ENCODE measurements around the gene NR2E1. TPM values are rescaled to one million over a fixed set of nuclear protein-coding genes. Genes with fewer than 3 reads are reported as not detected.

Gene NR2E1
- total RNA-seq, 1 donor from 2014 or later: 1.0 TPM

GRCh38 chr6:108210556-108210955, 44.7 kb downstream of the NR2E1 start:
- H3K27ac ChIP-seq: no peak overlapping the region
- H4K20me1 ChIP-seq (ENCODE audit: low read depth): no peaks in the 10 kb centered on the region
- H3K27me3 ChIP-seq: no peaks in the 10 kb centered on the region
- no peak overlapping the region for H3K9ac ChIP-seq
- peaks cover 18% of the 10 kb centered on the region for H3K36me3 Mint-ChIP-seq
- H3K27ac Mint-ChIP-seq: no peak overlapping the region
- no peaks in the 10 kb centered on the region for H3K9me3 ChIP-seq (ENCODE audit: low read depth)
- no peaks in the 10 kb centered on the region for H3K79me2 ChIP-seq (ENCODE audit: low read depth)
- no peak overlapping the region for H3K4me2 ChIP-seq
- H3K4me3 ChIP-seq: no peak overlapping the region
- H3K4me1 Mint-ChIP-seq: no peaks in the 10 kb centered on the region
- H3K4me3 Mint-ChIP-seq: no peak overlapping the region
- H2AFZ ChIP-seq (replicated peaks): no peak overlapping the region
- no peaks in the 10 kb centered on the region for H3K9me3 Mint-ChIP-seq
- TF ChIP-seq EZH2phosphoT487 (IDR thresholded peaks at IDR 0.05): no peak
- no peak for TF ChIP-seq CTCF (IDR thresholded peaks at IDR 0.05)
- H3K27me3 Mint-ChIP-seq (ENCODE audit: insufficient read depth, low read depth): peaks cover 3% of the 10 kb centered on the region
- no peaks in the 10 kb centered on the region for H3F3A ChIP-seq (ENCODE audit: low read depth)
- no peak for DNase-seq (ENCODE audit: low spot score)
- peaks cover 6% of the 10 kb centered on the region for H3K36me3 ChIP-seq
- H3K4me1 ChIP-seq: peaks cover 8% of the 10 kb centered on the region

GRCh38 chr6:108211671-108212070, 45.8 kb downstream of the NR2E1 start:
- H3K27ac Mint-ChIP-seq: no peak overlapping the region

GRCh38 chr6:108222064-108222463, 56.2 kb downstream of the NR2E1 start:
- Histone ChIP-seq H2AFZ (replicated peaks) (no peak overlapping the region), H3K4me3 (no peak overlapping the region), H3K79me2 (ENCODE audit: low read depth) (peaks cover 11% of the 10 kb centered on the region), H3K36me3 (no peaks in the 10 kb centered on the region), H3F3A (ENCODE audit: low read depth) (no peaks in the 10 kb centered on the region), H3K4me1 (peaks cover 9% of the 10 kb centered on the region), H3K9ac (no peak overlapping the region), H3K27me3 (no peaks in the 10 kb centered on the region), H3K4me2 (no peak overlapping the region), H3K9me3 (ENCODE audit: low read depth) (no peaks in the 10 kb centered on the region), H4K20me1 (ENCODE audit: low read depth) (peaks cover 5% of the 10 kb centered on the region), H3K27ac (no peak overlapping the region)
- TF ChIP-seq CTCF (IDR thresholded peaks at IDR 0.05): no peak
- no peak for DNase-seq (ENCODE audit: low spot score)
- peaks cover 10% of the 10 kb centered on the region for H3K4me1 Mint-ChIP-seq
- no peaks in the 10 kb centered on the region for H3K27me3 Mint-ChIP-seq (ENCODE audit: insufficient read depth, low read depth)
- H3K27ac Mint-ChIP-seq: no peak overlapping the region
- peaks cover 30% of the 10 kb centered on the region for H3K36me3 Mint-ChIP-seq
- H3K9me3 Mint-ChIP-seq: no peaks in the 10 kb centered on the region
- no peak overlapping the region for H3K4me3 Mint-ChIP-seq

More at GRCh38 chr6:108211671-108212070, 45.8 kb downstream of the NR2E1 start:
- H3K79me2 ChIP-seq (ENCODE audit: low read depth): no peaks in the 10 kb centered on the region
- no peaks in the 10 kb centered on the region for H3K9me3 Mint-ChIP-seq
- no peak overlapping the region for H3K4me2 ChIP-seq
- peaks cover 23% of the 10 kb centered on the region for H3K36me3 Mint-ChIP-seq
- H3K9me3 ChIP-seq (ENCODE audit: low read depth): no peaks in the 10 kb centered on the region
- H4K20me1 ChIP-seq (ENCODE audit: low read depth): no peaks in the 10 kb centered on the region
- peaks cover 6% of the 10 kb centered on the region for H3K36me3 ChIP-seq
- H3K27me3 ChIP-seq: no peaks in the 10 kb centered on the region
- H3K9ac ChIP-seq: no peak overlapping the region
- TF ChIP-seq EZH2 (IDR thresholded peaks at IDR 0.05) (no peak), CTCF (IDR thresholded peaks at IDR 0.05) (no peak), EZH2phosphoT487 (IDR thresholded peaks at IDR 0.05) (no peak)
- peaks cover 3% of the 10 kb centered on the region for H3K27me3 Mint-ChIP-seq (ENCODE audit: insufficient read depth, low read depth)
- DNase-seq (ENCODE audit: low spot score): no peak
- H3K27ac ChIP-seq: no peak overlapping the region
- H2AFZ ChIP-seq (replicated peaks): no peak overlapping the region
- H3K4me1 Mint-ChIP-seq: no peaks in the 10 kb centered on the region
- no peak overlapping the region for H3K4me3 ChIP-seq
- no peaks in the 10 kb centered on the region for H3K4me1 ChIP-seq
- H3F3A ChIP-seq (ENCODE audit: low read depth): no peaks in the 10 kb centered on the region
- H3K4me3 Mint-ChIP-seq: no peak overlapping the region
